HFFc6 (cell line): ENCODE data around the gene P2RX6. TPM values are rescaled to one million over a fixed set of nuclear protein-coding genes. Genes with fewer than 3 reads are reported as not detected.

Source experiments
- DNase-seq: peaks from one replicate; pipeline ENCODE4 v3.0.0-alpha.2; 2018
- H3K27ac Mint-ChIP-seq: 2 replicates; pipeline ENCODE4 v1.8.0; 2020; ENCODE audit warnings: mild to moderate bottlenecking, mixed read lengths
- H3K27me3 Mint-ChIP-seq: 2 replicates; pipeline ENCODE4 v1.8.0; 2021; ENCODE audit warnings: mild to moderate bottlenecking, moderate library complexity, mixed read lengths; ENCODE audit not compliant: insufficient read depth
- H3K36me3 Mint-ChIP-seq: 2 replicates; pipeline ENCODE4 v1.8.0; 2021; ENCODE audit warnings: low read depth, mixed read lengths
- H3K4me1 Mint-ChIP-seq: 2 replicates; pipeline ENCODE4 v1.8.0; 2020; ENCODE audit warnings: low read depth, mixed read lengths
- H3K4me3 Mint-ChIP-seq: 2 replicates; pipeline ENCODE4 v1.8.0; 2020; ENCODE audit warnings: mild to moderate bottlenecking, moderate library complexity, mixed read lengths
- H3K9me3 Mint-ChIP-seq: 2 replicates; pipeline ENCODE4 v1.8.0; 2020; ENCODE audit warnings: mild to moderate bottlenecking, mixed read lengths
- CTCF ChIP-seq: fragments of 200-600 bp; sonication (generic); IDR thresholded peaks from 2 replicates; pipeline ENCODE4 v1.5.0; 2021; ENCODE audit warnings: antibody characterized with exemption, mild to moderate bottlenecking
- total RNA-seq, 6 experiments: library from RNA; stranded (reverse); fragmentation: NEBNext Ultra II Directional; extraction: Animal tissue kit (Norgen Biotek cat#: 25700); gene quantifications; 2 replicates in 1 of 6; 3 replicates in 5 of 6; pipeline ENCODE4 v1.2.3, GENCODE V29; 2021

P2RX6 gene
- total RNA-seq, 6 experiments from 2014 or later, result 1.6 to 4.0 (median 1.9) TPM

GRCh38 chr22:20974336-20974955, 40.5 kb upstream of the P2RX6 start:
- Mint-ChIP-seq H3K36me3 (peaks cover 14% of the 10 kb centered on the region), H3K27ac (no peak overlapping the region)

GRCh38 chr22:20975541-20976290, 39.2 kb upstream of the P2RX6 start:
- no peak for TF ChIP-seq CTCF
- Mint-ChIP-seq H3K27me3 (peaks cover 3% of the 10 kb centered on the region), H3K27ac (no peak overlapping the region), H3K4me3 (no peak overlapping the region), H3K9me3 (peaks cover 16% of the 10 kb centered on the region), H3K4me1 (peaks cover 6% of the 10 kb centered on the region; the same call in 1 of the 2 replicates), H3K36me3 (peaks cover 16% of the 10 kb centered on the region)
- DNase-seq, result no peak

More at GRCh38 chr22:20974336-20974955, 40.5 kb upstream of the P2RX6 start:
- no peak for DNase-seq
- Mint-ChIP-seq H3K4me1 (peaks cover 6% of the 10 kb centered on the region; the same call in 1 of the 2 replicates), H3K9me3 (peaks cover 16% of the 10 kb centered on the region), H3K27me3 (peaks cover 3% of the 10 kb centered on the region), H3K4me3 (no peak overlapping the region)
- TF ChIP-seq CTCF, result no peak

- DNase-seq, result no peak
- H3K36me3 Mint-ChIP-seq, result peaks cover 16% of the 10 kb centered on the region
- peaks cover 3% of the 10 kb centered on the region for H3K27me3 Mint-ChIP-seq
- no peak for TF ChIP-seq CTCF
- no peak overlapping the region for H3K4me3 Mint-ChIP-seq
- H3K27ac Mint-ChIP-seq, result no peak overlapping the region
- peaks cover 16% of the 10 kb centered on the region for H3K9me3 Mint-ChIP-seq
- H3K4me1 Mint-ChIP-seq, result peaks cover 12% of the 10 kb centered on the region
These were observed 38.6 kb upstream of the P2RX6 start for GRCh38 chr22:20976291-20976877.

GRCh38 chr22:20977019-20977418, 37.9 kb upstream of the P2RX6 start:
- Mint-ChIP-seq H3K27me3 (peaks cover 3% of the 10 kb centered on the region), H3K4me1 (peaks cover 14% of the 10 kb centered on the region), H3K27ac (no peak overlapping the region), H3K36me3 (peaks cover 16% of the 10 kb centered on the region), H3K9me3 (peaks cover 16% of the 10 kb centered on the region), H3K4me3 (no peak overlapping the region)
- TF ChIP-seq CTCF, result no peak
- no peak for DNase-seq

DNA sequence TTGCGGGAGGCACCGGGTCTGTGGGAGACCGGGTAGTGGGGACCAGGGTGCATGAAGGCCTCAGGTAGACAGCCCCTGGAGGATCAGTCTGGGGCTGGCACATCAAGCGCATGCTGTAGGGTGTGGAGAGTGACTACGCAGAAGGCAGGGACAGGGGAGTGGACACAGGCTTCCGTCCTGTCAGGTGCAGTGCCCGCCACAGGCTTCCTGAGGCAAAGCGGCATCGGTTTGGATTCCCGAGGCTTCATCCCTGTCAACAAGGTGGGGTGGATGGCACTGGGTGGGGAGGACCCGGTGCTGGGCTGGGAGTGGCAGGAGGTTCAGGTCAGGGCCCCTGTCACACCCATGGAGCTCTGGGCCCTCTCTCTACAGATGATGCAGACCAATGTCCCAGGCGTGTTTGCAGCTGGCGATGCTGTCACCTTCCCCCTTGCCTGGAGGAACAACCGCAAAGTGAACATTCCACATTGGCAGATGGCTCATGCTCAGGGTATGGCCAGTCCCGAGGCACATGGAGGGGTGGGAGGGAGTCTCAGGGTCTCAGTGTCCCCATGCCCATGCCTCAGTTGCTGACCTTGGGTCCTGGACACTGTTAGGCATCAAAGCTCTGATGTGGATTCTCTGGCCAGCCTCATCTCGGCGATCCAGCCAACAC, 37.3 kb upstream of the P2RX6 start:
- Mint-ChIP-seq H3K27me3 (peaks cover 3% of the 10 kb centered on the region), H3K9me3 (peaks cover 16% of the 10 kb centered on the region), H3K4me1 (peaks cover 9% of the 10 kb centered on the region), H3K36me3 (peaks cover 16% of the 10 kb centered on the region), H3K4me3 (no peak overlapping the region), H3K27ac (no peak overlapping the region)
- TF ChIP-seq CTCF, result no peak
- no peak for DNase-seq
